Testis (tissue), 3 donors: ENCODE data around the gene CCDC97. TPM values are rescaled to one million over a fixed set of nuclear protein-coding genes. Genes with fewer than 3 reads are reported as not detected.
A peak's percentile ranks its signal among the peaks of the same experiment; 100 is the strongest.

Source experiments
- DNase-seq: peaks from one replicate; pipeline ENCODE4 v3.0.0-alpha.2; 2019
- H3K27ac ChIP-seq, 2 donors: fragments of 200-600 bp; sonication (generic); one replicate each; pipeline ENCODE4 v1.5.1; 2019
- H3K27me3 ChIP-seq: fragments of 200-600 bp; sonication (generic); one replicate; pipeline ENCODE4 v1.5.1; 2019
- H3K36me3 ChIP-seq: fragments of 200-600 bp; sonication (generic); one replicate; pipeline ENCODE4 v1.5.1; 2017; ENCODE audit warnings: low read depth; ENCODE audit errors: missing control alignments
- H3K4me1 ChIP-seq: fragments of 200-600 bp; sonication (generic); one replicate; pipeline ENCODE4 v1.5.1; 2019
- H3K4me3 ChIP-seq, 2 donors: fragments of 200-600 bp; sonication (generic); one replicate each; pipeline ENCODE4 v1.5.1; 2017 to 2019
- H3K9me3 ChIP-seq: fragments of 200-600 bp; sonication (generic); one replicate; pipeline ENCODE4 v1.5.1; 2017
- POLR2A ChIP-seq: fragments of 450-650 bp; IDR thresholded peaks from one replicate; pipeline ENCODE4 v1.6.1; 2017; ENCODE audit warnings: antibody characterized with exemption, mild to moderate bottlenecking, moderate library complexity
- WGBS, 2 donors: methylation state at CpG; one replicate each; pipeline ENCODE4 v1.1.5; 2018; 5-methylcytosine and 5-hydroxymethylcytosine counted together
- intact Hi-C: fragments of 100-400 bp; cut with DNase I; formaldehyde crosslinking; loops from one replicate; pipeline ENCODE4 v1.15.1; 2023; ENCODE audit warnings: low total_unique reads
- polyA plus RNA-seq: library from polyadenylated mRNA; stranded (reverse); fragments of 350-450 nt; fragmentation: Illumina TruSeq; extraction: RNeasy Lipid Tissue Mini Kit (QIAGEN cat#74804); gene quantifications from one replicate; pipeline ENCODE4 v1.2.3, GENCODE V29; 2014; ENCODE audit warnings: low read depth, low replicate concordance; ENCODE audit not compliant: insufficient read depth
- total RNA-seq, 2 donors: library from RNA; depleted of rRNA; stranded (reverse); fragments of >200 nt; gene quantifications; one replicate each; pipeline ENCODE4 v1.2.3, GENCODE V29; 2016
- TF ChIP-seq, protein P1 (sequence below), 3 experiments: fragments of 450-650 bp in 2 of 3; fragments of 200-600 bp in 1 of 3; sonication (generic) in 1 of 3; IDR thresholded peaks; one replicate each; pipeline ENCODE4 v1.5.1; 2016 to 2019; ENCODE audit warnings: antibody characterized with exemption in 3 of 3, mild to moderate bottlenecking in 2 of 3, moderate library complexity in 1 of 3

Gene CCDC97
- total and polyA plus RNA-seq, 3 donors from 2014 or later: 36.2 to 57.8 (median 40.2) TPM

GRCh38 chr19:41303954-41304353 lies 6.0 kb upstream of the CCDC97 start:
- intact Hi-C loops: no loop called here
- TF ChIP-seq, protein P1, sequence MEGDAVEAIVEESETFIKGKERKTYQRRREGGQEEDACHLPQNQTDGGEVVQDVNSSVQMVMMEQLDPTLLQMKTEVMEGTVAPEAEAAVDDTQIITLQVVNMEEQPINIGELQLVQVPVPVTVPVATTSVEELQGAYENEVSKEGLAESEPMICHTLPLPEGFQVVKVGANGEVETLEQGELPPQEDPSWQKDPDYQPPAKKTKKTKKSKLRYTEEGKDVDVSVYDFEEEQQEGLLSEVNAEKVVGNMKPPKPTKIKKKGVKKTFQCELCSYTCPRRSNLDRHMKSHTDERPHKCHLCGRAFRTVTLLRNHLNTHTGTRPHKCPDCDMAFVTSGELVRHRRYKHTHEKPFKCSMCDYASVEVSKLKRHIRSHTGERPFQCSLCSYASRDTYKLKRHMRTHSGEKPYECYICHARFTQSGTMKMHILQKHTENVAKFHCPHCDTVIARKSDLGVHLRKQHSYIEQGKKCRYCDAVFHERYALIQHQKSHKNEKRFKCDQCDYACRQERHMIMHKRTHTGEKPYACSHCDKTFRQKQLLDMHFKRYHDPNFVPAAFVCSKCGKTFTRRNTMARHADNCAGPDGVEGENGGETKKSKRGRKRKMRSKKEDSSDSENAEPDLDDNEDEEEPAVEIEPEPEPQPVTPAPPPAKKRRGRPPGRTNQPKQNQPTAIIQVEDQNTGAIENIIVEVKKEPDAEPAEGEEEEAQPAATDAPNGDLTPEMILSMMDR (IDR thresholded peaks at IDR 0.05): no peak
- no peak for TF ChIP-seq POLR2A
- 89 to 93% methylated on average over 6 to 14 of the region's 14 CpGs for WGBS, 2 donors
- H3K4me3 ChIP-seq: no peak overlapping the region
- peaks cover 20% of the 10 kb centered on the region for H3K4me1 ChIP-seq
- no peak for DNase-seq
- no peaks in the 10 kb centered on the region for H3K36me3 ChIP-seq
- no peaks in the 10 kb centered on the region for H3K9me3 ChIP-seq
- no peak overlapping the region for H3K27ac ChIP-seq
- no peaks in the 10 kb centered on the region for H3K27me3 ChIP-seq

GRCh38 chr19:41304706-41305483 lies 5.1 kb upstream of the CCDC97 start:
- no peak for DNase-seq
- Histone ChIP-seq H3K27me3 (no peaks in the 10 kb centered on the region), H3K27ac (no peak overlapping the region), H3K36me3 (no peaks in the 10 kb centered on the region), H3K4me1 (peaks cover 21% of the 10 kb centered on the region), H3K9me3 (no peaks in the 10 kb centered on the region), H3K4me3 (no peak overlapping the region)
- TF ChIP-seq, protein P1 (IDR thresholded peaks at IDR 0.05): no peak
- no peak for TF ChIP-seq POLR2A
- intact Hi-C loops: loop anchor here (5.0 kb wide), 1 partner anchor 38 kb away; no protein-coding TSS in a partner anchor
- 82 to 84% methylated on average over 4 of the region's 4 CpGs for WGBS, 2 donors

DNA sequence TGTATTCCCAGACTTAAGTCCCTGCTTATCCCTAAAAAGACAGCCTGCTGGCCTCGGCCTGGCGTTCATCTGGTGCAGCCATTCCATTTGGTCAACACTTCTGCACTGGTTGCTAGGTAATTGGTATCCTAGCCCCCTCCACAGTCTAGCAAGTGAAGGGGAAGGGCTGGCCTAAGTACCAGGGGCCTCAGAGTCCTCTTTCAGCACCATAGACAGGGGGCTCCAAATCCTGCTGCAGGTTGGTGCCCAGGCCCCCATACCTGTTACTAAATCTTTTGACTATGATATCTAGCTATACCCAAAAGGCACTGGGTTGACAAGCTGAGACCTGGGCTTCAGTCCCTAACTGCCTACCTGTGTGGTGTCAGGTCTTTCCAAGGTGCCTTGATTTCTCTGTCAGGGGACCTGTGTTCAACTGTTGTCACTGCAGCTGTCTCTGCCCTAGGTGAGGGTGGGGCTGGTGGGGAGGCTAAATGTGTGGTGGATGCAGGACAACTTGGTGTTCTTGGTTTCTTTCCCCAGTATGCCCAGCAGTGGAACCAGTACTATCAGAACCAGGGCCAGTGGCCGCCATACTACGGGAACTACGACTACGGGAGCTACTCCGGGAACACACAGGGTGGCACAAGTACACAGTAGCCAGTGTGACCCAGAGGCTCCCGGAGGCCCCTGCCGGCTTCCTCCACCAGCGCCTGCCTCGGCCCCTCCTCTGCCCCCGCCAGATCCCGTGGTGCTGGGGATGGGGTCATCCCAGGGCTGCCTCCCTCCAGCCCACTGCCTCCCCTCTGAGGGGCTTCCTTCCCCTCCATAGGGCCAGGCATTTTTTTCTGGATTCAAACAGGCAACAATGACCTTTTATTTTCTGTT lies 3.8 kb upstream of the CCDC97 start:
- no peak overlapping the region for H3K27ac ChIP-seq
- DNase-seq: no peak
- no peaks in the 10 kb centered on the region for H3K36me3 ChIP-seq
- H3K27me3 ChIP-seq: no peaks in the 10 kb centered on the region
- TF ChIP-seq POLR2A: no peak
- TF ChIP-seq, protein P1 (IDR thresholded peaks at IDR 0.05): no peak
- WGBS, 2 donors: 78% methylated on average over 12 to 13 of the region's 13 CpGs
- H3K4me3 ChIP-seq: no peak overlapping the region
- intact Hi-C loops: loop anchor here (5.0 kb wide), 1 partner anchor 39 kb away; no protein-coding TSS in a partner anchor
- H3K9me3 ChIP-seq: no peaks in the 10 kb centered on the region
- H3K4me1 ChIP-seq: peaks cover 18% of the 10 kb centered on the region

DNA sequence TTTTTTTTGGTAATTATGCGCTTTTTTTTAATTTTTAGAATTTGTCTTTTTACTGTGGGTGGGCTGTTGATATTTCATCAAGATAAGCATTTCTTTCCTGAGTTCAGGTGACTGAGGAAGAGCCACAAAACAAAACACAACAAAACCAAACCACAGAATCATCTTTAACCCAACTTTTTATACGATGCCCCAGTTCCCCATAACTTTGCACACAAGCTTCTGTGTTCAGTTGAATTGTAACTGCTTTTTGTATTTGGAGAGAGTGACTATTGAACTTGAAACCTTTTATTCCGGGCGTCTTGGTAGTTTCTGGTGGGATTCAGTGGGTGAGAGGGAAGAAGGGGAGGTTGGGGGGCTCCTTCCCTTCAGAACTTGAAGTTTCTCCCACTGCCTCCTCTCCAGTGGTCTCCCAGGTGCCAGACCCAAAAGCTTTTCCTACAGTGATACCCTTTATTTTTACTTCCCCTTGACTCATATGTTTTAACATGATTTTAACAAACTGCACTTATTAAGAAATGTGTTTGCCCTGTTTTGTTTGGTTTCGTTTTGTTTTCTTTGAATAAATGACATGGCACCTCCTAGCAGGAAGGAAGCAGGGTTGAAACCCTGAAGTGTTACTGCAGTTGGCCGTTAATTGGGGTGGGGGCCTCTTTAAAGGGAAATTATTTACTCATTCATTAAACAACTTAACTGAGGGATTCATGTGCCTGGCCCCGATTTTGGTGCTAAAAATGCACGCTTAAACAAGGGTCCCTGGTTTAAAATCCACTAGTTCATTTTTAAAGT lies 2.7 kb upstream of the CCDC97 start:
- intact Hi-C loops: loop anchor here (5.0 kb wide), 1 partner anchor 40 kb away; no protein-coding TSS in a partner anchor
- H3K36me3 ChIP-seq: no peaks in the 10 kb centered on the region

More for the DNA sequence above, 2.7 kb upstream of the CCDC97 start:
- peaks cover 20% of the 10 kb centered on the region for H3K4me1 ChIP-seq
- H3K9me3 ChIP-seq: no peaks in the 10 kb centered on the region
- WGBS, 2 donors: 62 to 71% methylated on average over 8 of the region's 8 CpGs
- peak overlapping the region in 1 of 2 donors; percentile 97 for H3K27ac ChIP-seq
- TF ChIP-seq POLR2A: no peak
- TF ChIP-seq, protein P1 (IDR thresholded peaks at IDR 0.05): no peak
- DNase-seq: no peak
- no peak overlapping the region for H3K4me3 ChIP-seq
- H3K27me3 ChIP-seq: no peaks in the 10 kb centered on the region
